Lower lobe of right lung (tissue), 2 donors: ENCODE data around the gene MCL1. TPM values are rescaled to one million over a fixed set of nuclear protein-coding genes. Genes with fewer than 3 reads are reported as not detected.

Experiments
- ATAC-seq, 2 donors: fragments of 200-7000 bp; cut with Tn5 transposase; one replicate each; pipeline ENCODE4 v1.9.1; 2020 to 2022; ENCODE audit warnings: mild to moderate bottlenecking in 2 of 2, moderate library complexity in 2 of 2
- DNase-seq: peaks from one replicate; pipeline ENCODE4 v3.0.0-alpha.2; 2020
- H3K27ac ChIP-seq: fragments of 200-600 bp; one replicate; pipeline ENCODE4 v1.8.0; 2022
- H3K27me3 ChIP-seq: fragments of 200-600 bp; one replicate; pipeline ENCODE4 v1.8.0; 2022; ENCODE audit warnings: low read depth
- H3K36me3 ChIP-seq: fragments of 200-600 bp; one replicate; pipeline ENCODE4 v1.8.0; 2022; ENCODE audit warnings: mild to moderate bottlenecking
- H3K4me1 ChIP-seq: fragments of 200-600 bp; one replicate; pipeline ENCODE4 v1.8.0; 2022
- H3K4me3 ChIP-seq: fragments of 200-600 bp; one replicate; pipeline ENCODE4 v1.8.0; 2022; ENCODE audit warnings: mild to moderate bottlenecking
- H3K9me3 ChIP-seq: fragments of 200-600 bp; one replicate; pipeline ENCODE4 v1.8.0; 2022
- CTCF ChIP-seq: fragments of 200-600 bp; IDR thresholded peaks from one replicate; pipeline ENCODE4 v1.8.0; 2022; ENCODE audit warnings: antibody characterized with exemption, mild to moderate bottlenecking
- intact Hi-C: fragments of 100-400 bp; cut with DNase I; formaldehyde crosslinking; loops from one replicate; pipeline ENCODE4 v1.11.0; 2022
- total RNA-seq: library from RNA; stranded (reverse); fragmentation: NEBNext Ultra II Directional; extraction: Animal tissue kit (Norgen Biotek cat#: 25700); gene quantifications from one replicate; pipeline ENCODE4 v1.2.1, GENCODE V29; 2021
- donor health status: DM: no; HTN: yes; CAD: no; lungs with severe emphysema.

Gene MCL1
- total RNA-seq, 1 donor from 2014 or later: 387 TPM

- ATAC-seq: no peak
- no peak for DNase-seq
- intact Hi-C loops: no loop called here
- TF ChIP-seq CTCF: no peak
- Histone ChIP-seq H3K9me3 (no peaks in the 10 kb centered on the region), H3K36me3 (no peaks in the 10 kb centered on the region), H3K27me3 (no peaks in the 10 kb centered on the region), H3K4me1 (peaks cover 89% of the 10 kb centered on the region), H3K27ac (peak overlapping the region; percentile 99), H3K4me3 (peak overlapping the region; percentile 12)
Observed at GRCh38 chr1:150564051-150564991, 15.1 kb downstream of the MCL1 start.

DNA sequence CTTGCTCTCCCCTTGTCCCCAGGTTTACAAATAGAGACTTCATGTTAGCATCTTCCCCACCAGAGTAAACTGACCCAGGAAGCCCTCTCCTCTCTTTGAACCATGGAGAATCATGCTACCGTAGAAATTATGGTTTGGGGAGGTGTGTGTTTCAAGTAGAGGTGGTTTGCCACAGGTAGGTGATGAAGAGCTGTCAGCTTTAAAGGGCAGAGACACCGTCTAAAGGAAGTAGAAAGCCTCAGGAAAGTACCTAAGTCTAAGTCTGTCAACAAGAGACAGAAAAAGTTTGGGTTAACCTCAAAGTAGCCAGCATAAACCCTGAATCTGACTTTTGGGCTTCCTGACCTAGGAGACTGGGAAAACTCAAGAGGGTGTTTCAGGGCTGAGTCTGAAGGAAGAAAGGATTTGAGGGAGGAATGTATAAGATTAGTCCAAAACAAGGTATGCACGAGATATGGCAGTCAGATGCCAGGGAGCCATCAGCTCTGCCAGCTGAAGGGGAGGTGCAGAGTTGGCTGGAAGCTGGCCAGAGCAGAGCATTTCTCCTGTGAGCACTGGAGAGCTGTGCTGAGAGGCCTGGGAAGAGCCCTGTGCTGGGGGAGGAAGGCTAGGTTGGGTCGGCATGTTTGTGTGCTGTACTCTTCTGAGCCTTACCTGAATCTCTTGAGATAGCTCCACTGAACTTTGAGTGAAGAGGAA lies 15.9 kb downstream of the MCL1 start:
- DNase-seq (peak; percentile 82), ATAC-seq (no peak)
- Histone ChIP-seq H3K36me3 (peaks cover 5% of the 10 kb centered on the region), H3K27me3 (no peaks in the 10 kb centered on the region), H3K4me3 (peak overlapping the region; percentile 60), H3K4me1 (peaks cover 88% of the 10 kb centered on the region), H3K27ac (peak overlapping the region; percentile 99), H3K9me3 (no peaks in the 10 kb centered on the region)
- intact Hi-C loops: no loop called here
- TF ChIP-seq CTCF: no peak

DNA sequence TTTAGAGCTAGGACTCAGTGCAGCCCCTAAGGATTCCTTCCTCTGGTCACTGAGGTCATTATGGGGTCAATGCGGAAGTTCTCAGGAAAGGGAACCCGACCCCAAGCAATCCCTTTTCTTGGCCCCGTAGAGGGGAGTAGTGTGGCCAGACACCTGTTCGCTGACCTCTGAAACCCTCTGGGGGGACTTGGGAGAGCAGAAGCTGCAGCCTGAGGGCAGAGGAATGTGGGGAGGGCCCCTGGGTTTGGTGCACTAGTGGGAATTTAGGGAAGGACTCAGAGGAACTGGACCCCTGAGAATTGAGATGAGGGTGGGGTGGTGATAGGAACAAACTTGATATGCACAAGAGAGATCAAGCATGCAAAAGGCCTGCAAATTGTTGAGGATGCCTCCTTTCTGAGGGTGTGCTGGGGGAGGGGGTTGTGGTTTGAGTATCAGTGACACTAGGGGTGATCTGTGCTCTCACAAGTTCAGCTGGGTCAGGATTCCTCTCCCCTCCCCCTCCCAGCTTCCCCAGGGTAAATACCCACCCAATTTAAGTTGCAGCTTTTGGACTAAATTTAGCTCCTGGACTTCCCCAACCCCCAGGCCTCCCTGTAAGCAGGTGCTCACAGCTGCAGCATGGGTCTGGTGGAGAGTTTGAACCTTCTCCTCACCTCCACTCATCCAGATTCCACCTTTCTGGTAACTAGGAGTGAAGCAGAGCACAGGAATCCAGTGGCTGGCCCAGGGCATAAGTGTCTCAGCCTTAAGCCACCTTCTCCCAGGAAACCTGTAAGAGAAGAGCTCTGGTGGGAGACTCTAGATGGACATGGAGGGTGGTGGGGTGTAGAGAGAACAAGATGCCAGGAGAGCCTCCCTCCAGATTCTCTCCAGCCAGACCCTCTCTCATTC lies 16.7 kb downstream of the MCL1 start:
- H3K4me3 ChIP-seq: peak overlapping the region; percentile 60
- no peak for DNase-seq
- no peak for ATAC-seq

GRCh38 chr1:150561974-150562445 lies 17.4 kb downstream of the MCL1 start:
- no peaks in the 10 kb centered on the region for H3K9me3 ChIP-seq
- intact Hi-C loops: no loop called here
- no peak for TF ChIP-seq CTCF
- peak; percentile 97 for DNase-seq
- H3K4me3 ChIP-seq: peak overlapping the region; percentile 60
- H3K27me3 ChIP-seq: no peaks in the 10 kb centered on the region
- ATAC-seq: peak; percentile 83 to 88
- H3K27ac ChIP-seq: peak overlapping the region; percentile 99
- H3K4me1 ChIP-seq: peaks cover 86% of the 10 kb centered on the region
- peaks cover 19% of the 10 kb centered on the region for H3K36me3 ChIP-seq

More for the DNA sequence above, 16.7 kb downstream of the MCL1 start:
- H3K27me3 ChIP-seq: no peaks in the 10 kb centered on the region
- H3K36me3 ChIP-seq: peaks cover 13% of the 10 kb centered on the region
- TF ChIP-seq CTCF: no peak
- H3K27ac ChIP-seq: peak overlapping the region; percentile 99
- intact Hi-C loops: no loop called here
- no peaks in the 10 kb centered on the region for H3K9me3 ChIP-seq
- H3K4me1 ChIP-seq: peaks cover 88% of the 10 kb centered on the region
